Measurements from ENCODE around the gene FAM168A.
"Not testable (repeated sequence)": the region's sequence is repeated elsewhere in the genome, so short reads cannot be mapped to it uniquely, and the experiment has no call there.

The FAM168A gene

DNA sequence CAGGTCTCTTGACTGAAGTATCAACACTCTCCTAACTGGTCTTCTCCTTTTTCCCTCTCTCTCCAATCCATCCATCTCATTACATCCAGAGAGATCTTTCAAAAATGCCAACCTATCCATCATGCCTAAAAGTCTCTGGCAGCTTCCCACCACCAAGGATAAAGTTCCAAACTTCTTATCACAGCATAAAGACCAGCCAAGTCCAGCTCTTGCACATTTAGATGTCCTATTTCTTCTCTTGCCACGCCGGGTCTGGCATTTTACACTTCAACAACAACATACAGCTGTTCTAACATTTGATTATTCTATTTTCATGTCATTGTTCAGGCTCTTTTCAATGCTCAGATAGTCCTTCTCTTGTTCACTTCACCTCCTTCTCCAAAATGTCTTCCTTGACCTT lies 151.1 kb downstream of the FAM168A start:
- FAIRE-seq (no peak), DNase-seq (ENCODE audit: insufficient read length, low spot score) (no peak)
- no peak for TF ChIP-seq POLR2A (IDR thresholded peaks at IDR 0.05; ENCODE audit: low read depth, low read length)

DNA sequence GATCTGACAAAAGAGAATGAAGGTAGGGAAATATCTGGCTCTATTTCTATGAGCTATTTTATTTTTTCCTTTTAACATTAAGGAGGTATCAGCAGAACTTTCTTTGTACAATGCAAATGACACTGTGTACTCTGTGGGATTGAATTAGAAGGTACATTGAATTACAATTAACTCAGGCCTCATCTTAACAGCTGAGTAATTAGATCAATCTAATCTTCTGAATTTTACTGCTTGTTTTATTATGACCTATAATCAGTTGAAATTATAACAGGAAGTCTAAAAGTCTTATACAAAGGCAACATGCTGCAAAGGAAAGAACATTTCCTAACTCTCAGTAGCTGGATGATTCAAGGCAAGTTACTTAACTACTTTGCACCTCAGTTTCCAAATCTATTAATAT lies 151.9 kb downstream of the FAM168A start:
- FAIRE-seq = no peak
- TF ChIP-seq POLR2A (IDR thresholded peaks at IDR 0.05; ENCODE audit: low read depth, low read length) = no peak
- no peak for DNase-seq (ENCODE audit: insufficient read length, low spot score)

DNA sequence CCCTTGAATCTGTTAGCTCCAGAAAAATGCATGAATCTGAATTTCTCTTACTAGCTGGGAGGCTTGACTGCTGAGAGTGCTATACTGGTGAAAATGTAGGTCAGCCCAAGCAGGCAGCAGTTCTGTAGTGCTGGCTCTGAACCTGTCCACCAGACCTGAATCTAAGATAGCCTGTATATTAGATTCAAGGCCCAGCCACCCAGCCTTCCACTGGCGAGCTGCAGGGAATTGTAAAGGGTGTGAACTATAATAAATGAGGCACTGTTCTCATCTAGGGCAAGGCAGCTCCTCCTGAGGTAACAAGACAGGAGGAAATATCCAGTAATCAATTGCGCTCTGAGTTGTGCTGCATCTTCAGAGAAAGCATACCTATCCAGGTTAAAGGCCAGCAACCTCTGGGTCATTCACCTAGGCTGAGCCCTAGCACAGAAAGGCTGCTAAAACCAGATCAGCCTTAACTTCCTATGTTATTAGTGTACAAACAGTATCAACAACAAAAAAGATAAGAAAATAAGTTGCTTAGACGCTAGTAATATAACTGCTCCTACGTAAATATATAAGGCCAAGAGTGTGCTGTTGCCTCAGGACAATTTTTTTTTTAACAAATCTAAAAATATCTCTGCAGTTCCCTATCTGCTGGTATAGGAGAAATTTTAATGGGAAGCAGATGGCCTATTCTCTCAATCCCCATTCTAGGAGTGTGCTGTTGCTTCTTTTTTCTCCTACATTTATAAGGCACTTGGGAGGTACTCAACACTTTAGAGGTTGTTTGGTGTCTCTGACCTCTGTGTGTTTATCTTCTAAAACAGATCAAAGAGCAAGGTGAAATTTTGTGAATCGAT lies 158.7 kb downstream of the FAM168A start:
- DNase-seq (ENCODE audit: insufficient read length, low spot score) = no peak
- no peak for FAIRE-seq
- no peak for TF ChIP-seq POLR2A (IDR thresholded peaks at IDR 0.05; ENCODE audit: low read depth, low read length)

DNA sequence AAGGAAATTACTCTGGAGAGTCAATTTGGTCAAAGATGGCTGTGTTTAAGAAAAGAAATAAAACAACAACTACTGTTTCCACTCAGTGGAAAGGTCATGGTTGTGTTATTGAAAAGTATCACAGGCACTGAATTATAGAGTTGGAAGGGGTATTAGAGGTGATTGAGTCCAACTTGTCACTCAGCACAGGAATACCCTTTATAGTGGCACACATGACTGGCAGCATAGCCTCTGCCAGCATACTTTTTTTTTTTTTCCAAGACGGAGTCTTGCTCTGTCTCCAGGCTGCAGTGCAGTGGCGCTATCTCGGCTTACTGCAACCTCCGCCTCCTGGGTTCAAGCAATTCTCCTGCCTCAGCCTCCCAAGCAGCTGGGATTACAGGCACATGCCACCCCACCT lies 161.1 kb downstream of the FAM168A start:
- not testable (repeated sequence) for DNase-seq (ENCODE audit: insufficient read length, low spot score); FAIRE-seq

DNA sequence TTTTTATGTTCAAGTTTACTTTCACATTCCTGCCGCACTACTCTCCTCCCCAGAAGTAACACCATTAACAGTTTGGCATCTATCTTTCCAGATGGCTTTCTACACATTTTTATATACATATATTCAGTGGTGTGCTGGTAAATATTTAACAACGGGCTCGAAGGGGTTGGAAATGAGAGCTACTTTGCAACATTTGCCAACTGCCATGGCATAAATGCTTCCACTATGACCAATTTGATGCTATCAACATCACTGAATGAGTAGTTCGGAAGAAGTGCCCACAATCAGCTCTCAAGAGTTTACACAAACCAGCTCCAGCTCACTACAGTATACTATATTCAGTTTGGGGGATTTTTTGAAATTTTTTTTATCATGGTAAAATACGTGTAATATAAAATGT lies 166.5 kb downstream of the FAM168A start:
- no peak for FAIRE-seq
- TF ChIP-seq POLR2A (IDR thresholded peaks at IDR 0.05; ENCODE audit: low read depth, low read length) = no peak
- DNase-seq (ENCODE audit: insufficient read length, low spot score) = no peak

DNA sequence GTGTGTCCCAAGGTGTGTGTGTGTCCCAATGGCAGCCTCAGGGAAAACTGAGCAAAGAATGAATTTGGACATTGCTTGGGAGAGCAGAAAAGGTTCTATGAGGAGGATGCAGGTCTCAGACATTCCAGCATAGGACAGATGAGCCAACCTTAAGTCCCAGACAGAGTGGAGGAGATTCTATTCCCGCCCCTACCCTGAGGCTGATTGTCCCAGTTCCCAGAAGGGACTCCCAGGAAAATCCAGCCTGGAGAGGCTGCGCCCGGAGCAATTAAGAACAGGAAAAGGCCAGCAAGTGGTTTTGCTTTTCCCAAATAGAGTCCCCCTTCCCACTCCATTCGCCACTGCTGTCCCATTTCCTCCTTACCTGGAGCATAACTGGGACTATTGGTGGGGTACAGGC lies 167.6 kb downstream of the FAM168A start:
- TF ChIP-seq POLR2A (IDR thresholded peaks at IDR 0.05; ENCODE audit: low read depth, low read length) = no peak
- no peak for DNase-seq (ENCODE audit: insufficient read length, low spot score)
- no peak for FAIRE-seq

DNA sequence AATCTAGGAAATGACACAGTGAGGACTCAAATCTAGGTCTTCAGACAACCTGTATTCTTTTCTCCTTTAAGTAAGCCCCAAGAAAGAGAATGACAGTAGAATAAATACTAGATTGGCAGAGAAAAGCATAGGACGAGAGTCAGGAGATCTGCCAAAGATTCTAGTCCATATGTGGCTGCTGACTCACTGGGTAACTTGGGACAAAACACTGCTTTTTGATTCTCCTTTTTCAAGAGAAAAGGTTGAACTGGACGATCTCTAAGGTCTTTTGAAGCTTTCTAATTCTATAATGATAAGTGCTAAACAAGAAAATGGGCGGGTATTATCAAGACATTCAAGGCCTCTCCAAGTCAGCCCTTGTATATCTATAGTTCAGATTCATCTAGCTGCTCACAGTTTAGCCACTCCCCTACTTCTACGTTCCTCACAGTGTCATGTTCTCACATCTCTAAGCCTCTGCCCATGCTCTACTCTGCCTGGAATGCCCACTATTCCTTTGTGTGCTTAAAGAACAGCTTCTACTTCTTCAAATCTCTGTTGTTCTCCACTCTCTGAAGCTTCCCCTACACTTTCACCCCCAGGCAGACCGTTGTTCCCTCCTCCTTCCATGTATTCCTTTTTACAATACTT lies 168.7 kb downstream of the FAM168A start:
- DNase-seq (ENCODE audit: insufficient read length, low spot score) = no peak
- no peak for TF ChIP-seq POLR2A (IDR thresholded peaks at IDR 0.05; ENCODE audit: low read depth, low read length)
- FAIRE-seq = no peak

DNA sequence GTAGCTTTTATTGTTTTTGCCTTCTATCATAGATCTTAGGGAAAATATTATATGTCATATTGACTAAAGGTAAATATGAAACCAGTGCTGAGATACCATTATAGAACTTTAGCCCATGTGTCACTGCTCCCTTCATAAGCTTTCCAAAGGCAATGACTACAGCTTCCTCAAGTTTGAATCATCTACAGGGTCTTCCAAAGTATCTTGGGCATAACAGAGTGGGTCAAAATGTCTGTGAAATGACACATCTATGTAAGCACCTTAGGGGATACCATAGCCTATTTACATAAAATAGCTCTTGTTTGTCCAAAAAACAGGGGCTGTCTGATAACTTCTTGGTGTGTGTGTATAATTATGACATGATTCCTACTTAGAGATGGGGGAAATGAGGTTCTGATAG lies 169.2 kb downstream of the FAM168A start:
- FAIRE-seq = no peak
- no peak for TF ChIP-seq POLR2A (IDR thresholded peaks at IDR 0.05; ENCODE audit: low read depth, low read length)
- DNase-seq (ENCODE audit: insufficient read length, low spot score) = no peak

DNA sequence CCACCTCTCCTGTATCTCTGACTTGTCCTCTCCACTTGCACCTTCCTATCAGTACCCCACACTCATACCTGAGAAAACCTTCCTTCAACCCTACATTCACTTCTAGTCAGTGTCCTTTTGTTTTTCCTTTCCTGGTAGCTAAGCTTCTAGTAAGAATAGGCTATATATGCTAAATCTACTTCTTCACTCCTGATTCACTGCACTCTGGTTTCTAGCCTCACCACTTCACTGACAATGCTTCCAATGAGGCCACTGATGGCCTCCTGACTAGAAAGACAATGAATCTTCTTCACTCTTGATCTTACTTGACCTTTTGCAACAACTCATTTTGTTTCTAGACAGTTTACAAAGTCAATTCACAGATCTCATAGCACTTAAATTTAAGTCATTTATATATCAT lies 169.7 kb downstream of the FAM168A start:
- no peak for FAIRE-seq
- no peak for TF ChIP-seq POLR2A (IDR thresholded peaks at IDR 0.05; ENCODE audit: low read depth, low read length)

DNA sequence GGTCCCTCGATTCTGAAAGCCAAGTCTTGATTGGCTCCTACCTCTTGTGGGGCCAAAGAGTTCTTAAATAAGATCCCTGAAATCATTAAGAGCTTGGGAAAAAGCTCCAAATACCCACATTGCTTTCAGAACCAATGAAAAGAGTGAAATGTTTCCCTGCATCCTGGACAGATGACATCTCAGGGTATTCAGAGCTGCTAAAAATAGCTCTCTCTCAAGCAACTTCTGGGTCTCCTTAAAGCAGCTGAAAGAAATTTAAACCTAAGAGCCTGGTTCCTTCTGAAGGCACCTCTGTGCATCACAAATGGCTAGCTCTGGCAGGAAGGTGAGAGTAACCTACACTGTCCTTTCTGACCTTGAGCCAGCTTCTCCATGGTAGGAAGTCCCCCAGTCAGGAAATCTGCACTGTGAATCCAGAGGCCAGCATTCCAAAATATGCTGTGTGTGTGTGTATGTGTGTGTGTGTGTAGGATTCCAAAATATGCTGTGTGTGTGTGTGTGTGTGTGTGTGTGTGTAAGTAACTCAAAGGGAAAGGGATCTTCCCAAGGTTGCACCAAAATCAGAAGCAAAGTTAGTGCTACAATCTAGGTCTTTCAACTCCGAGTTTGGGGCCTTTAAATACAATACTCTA lies 171.6 kb downstream of the FAM168A start:
- no peak for TF ChIP-seq POLR2A (IDR thresholded peaks at IDR 0.05; ENCODE audit: low read depth, low read length)
- no peak for FAIRE-seq

More for the DNA sequence above, 169.7 kb downstream of the FAM168A start:
- no peak for DNase-seq (ENCODE audit: insufficient read length, low spot score)

DNA sequence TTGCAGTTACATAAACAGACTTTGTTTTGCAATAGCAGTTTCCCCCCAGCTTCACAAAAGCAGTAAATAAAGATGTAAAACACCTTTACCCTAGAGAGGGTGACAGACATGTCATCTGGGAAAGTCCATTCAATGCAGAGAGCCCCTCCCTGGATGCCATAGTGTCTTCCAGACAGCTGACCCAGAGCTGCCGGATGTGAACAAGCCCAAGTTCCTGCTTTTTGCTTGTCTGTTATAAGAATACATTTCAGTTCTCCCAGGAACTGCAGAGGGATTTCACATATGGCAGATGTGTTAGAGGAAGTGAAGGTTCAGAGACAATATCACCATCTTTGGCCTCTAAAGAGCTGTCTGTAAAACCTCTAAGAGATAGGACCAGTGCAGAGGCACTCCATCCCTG lies 172.8 kb downstream of the FAM168A start:
- TF ChIP-seq POLR2A (IDR thresholded peaks at IDR 0.05; ENCODE audit: low read depth, low read length) = no peak
- FAIRE-seq (no peak), DNase-seq (ENCODE audit: insufficient read length, low spot score) (no peak)

More for the DNA sequence above, 171.6 kb downstream of the FAM168A start:
- no peak for DNase-seq (ENCODE audit: insufficient read length, low spot score)

DNA sequence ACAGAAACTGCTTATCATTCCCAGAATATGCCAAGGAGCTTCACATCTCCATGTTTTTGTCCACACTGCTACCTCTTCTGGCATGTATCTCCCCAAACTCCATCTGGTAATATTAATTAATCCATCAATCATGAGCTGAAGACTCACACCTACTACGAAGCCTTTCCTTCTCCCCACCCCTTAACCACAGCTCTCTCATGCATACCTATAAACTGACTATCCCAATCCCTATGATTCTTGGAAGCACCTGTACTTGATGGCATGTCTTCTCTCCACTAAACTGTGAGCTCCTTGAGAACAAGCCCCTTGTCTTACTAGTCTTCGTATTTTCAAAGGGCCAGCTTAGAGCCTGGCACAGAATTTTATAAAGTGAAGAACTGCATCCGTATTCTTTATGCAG lies 174.4 kb downstream of the FAM168A start:
- FAIRE-seq (no peak), DNase-seq (ENCODE audit: insufficient read length, low spot score) (no peak)
- TF ChIP-seq POLR2A (IDR thresholded peaks at IDR 0.05; ENCODE audit: low read depth, low read length) = no peak

DNA sequence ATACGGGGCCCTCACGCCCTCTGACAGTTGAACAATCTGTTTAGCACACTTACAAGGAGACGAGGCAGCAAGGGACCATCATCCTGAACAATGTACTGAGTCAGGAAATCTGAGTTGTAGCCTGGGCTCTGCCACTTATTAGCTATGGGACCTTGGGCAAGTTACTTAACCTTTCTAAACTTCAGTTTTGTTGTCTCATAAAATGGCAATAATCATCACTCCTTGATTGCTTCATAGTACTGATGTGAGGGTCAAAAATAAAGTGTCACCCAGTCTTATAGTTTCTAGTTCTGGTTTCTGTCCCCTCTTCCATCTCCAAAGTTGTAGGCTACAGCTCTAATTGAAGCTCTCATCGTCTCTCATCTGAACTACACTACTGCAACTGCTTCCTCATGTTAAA lies 175.0 kb downstream of the FAM168A start:
- TF ChIP-seq POLR2A (IDR thresholded peaks at IDR 0.05; ENCODE audit: low read depth, low read length) = no peak
- DNase-seq (ENCODE audit: insufficient read length, low spot score) = no peak
- FAIRE-seq = no peak

DNA sequence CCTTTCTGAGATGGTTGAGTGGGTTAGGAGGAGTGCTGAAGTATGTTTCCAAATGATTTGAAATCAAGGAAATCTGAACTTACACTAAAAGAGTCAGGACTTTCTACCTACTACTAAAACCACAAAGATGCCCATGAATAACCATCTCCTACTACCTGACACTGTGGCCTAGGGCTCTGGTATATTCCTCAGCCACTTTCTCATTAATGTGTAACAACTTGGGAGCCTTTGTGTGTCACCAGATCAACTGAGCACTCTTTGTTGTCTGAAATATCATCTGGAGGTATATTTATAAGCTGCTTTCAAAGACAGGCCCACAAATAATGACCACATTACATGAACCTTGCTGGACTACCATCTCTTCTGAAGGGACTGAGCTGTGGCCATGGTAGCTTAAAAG lies 177.8 kb downstream of the FAM168A start:
- DNase-seq (ENCODE audit: insufficient read length, low spot score) (no peak), FAIRE-seq (no peak)
- no peak for TF ChIP-seq POLR2A (IDR thresholded peaks at IDR 0.05; ENCODE audit: low read depth, low read length)

DNA sequence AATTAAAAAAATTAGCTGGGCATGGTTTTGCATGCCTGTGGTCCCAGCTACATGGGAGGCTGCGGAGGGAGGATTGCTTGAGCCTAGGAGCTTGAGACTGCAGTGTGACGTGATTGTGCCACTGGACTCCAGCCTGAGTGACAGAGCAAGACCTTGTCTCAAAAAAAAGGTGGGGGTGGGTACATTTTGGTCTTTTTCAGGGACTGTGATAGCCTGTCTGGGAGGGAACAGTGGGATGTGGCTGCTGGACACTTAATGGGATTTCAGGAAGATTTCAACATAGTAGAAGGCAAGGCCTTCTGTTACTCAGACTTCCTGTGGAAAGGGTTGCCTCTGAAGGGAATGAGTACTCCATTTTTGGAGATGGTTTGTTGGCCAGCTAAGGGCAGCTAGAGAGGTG lies 181.1 kb downstream of the FAM168A start:
- TF ChIP-seq POLR2A (IDR thresholded peaks at IDR 0.05; ENCODE audit: low read depth, low read length) = no peak
- no peak for FAIRE-seq
- DNase-seq (ENCODE audit: insufficient read length, low spot score) = no peak

Data from H54 (cell line).